H1 (cell line): ENCODE results near the gene PMS1.

Source experiments
- ATF2 ChIP-seq: IDR thresholded peaks from 2 replicates; pipeline ENCODE4 v1.6.1; 2012; ENCODE audit warnings: low read length, inconsistent platforms
- CHD2 ChIP-seq: IDR thresholded peaks from 2 replicates; pipeline ENCODE4 v1.6.1; 2012; ENCODE audit warnings: low read length, improper control_type of control experiment
- CREB1 ChIP-seq: IDR thresholded peaks from 2 replicates; pipeline ENCODE4 v1.6.1; 2012; ENCODE audit warnings: inconsistent platforms
- JUND ChIP-seq: IDR thresholded peaks from 2 replicates; pipeline ENCODE4 v1.6.1; 2011; ENCODE audit warnings: mild to moderate bottlenecking, improper control_type of control experiment, low read length
- MAFK ChIP-seq: IDR thresholded peaks from 2 replicates; pipeline ENCODE4 v1.6.1; 2012; ENCODE audit warnings: low read depth, mild to moderate bottlenecking, improper control_type of control experiment, low read length
- PHF8 ChIP-seq: fragments of 200-600 bp; sonication (generic); conservative IDR thresholded peaks from 2 replicates; pipeline ENCODE4 v1.7.1; 2012; ENCODE audit warnings: low read depth, mild to moderate bottlenecking, inconsistent platforms, low read length, moderate library complexity
- POLR2AphosphoS5 ChIP-seq: IDR thresholded peaks from 2 replicates; pipeline ENCODE4 v1.6.1; 2011; ENCODE audit warnings: low read depth, low read length
- SIRT6 ChIP-seq: IDR thresholded peaks from one replicate; pipeline ENCODE4 v1.7.1; 2012; ENCODE audit warnings: low read length, inconsistent platforms
- TF ChIP-seq, protein P1 (sequence below), 3 experiments: IDR thresholded peaks; 1 replicate in 2 of 3; 2 replicates in 1 of 3; pipeline versions ENCODE4 v1.5.1 to v1.6.1; 2011; ENCODE audit warnings: low read length in 3 of 3, mild to moderate bottlenecking in 3 of 3, inconsistent platforms in 2 of 3, low read depth in 1 of 3, moderate library complexity in 1 of 3; ENCODE audit not compliant: insufficient read depth in 1 of 3; ENCODE audit errors: control extremely low read depth in 1 of 3
- TF ChIP-seq, protein P2 (sequence below): IDR thresholded peaks from 2 replicates; pipeline ENCODE4 v1.6.1; 2012; ENCODE audit warnings: inconsistent platforms

GRCh38 chr2:189848276-189848675 lies 64.0 kb downstream of the PMS1 start:
- TF ChIP-seq, protein P1, sequence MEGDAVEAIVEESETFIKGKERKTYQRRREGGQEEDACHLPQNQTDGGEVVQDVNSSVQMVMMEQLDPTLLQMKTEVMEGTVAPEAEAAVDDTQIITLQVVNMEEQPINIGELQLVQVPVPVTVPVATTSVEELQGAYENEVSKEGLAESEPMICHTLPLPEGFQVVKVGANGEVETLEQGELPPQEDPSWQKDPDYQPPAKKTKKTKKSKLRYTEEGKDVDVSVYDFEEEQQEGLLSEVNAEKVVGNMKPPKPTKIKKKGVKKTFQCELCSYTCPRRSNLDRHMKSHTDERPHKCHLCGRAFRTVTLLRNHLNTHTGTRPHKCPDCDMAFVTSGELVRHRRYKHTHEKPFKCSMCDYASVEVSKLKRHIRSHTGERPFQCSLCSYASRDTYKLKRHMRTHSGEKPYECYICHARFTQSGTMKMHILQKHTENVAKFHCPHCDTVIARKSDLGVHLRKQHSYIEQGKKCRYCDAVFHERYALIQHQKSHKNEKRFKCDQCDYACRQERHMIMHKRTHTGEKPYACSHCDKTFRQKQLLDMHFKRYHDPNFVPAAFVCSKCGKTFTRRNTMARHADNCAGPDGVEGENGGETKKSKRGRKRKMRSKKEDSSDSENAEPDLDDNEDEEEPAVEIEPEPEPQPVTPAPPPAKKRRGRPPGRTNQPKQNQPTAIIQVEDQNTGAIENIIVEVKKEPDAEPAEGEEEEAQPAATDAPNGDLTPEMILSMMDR (IDR thresholded peaks at IDR 0.05; ENCODE audit: control extremely low read depth in 1 of 3, insufficient read depth in 1 of 3, low read depth in 1 of 3, low read length in 3 of 3) = no peak
- no peak for TF ChIP-seq POLR2AphosphoS5
- TF ChIP-seq MAFK = no peak
- TF ChIP-seq PHF8 = no peak
- no peak for TF ChIP-seq JUND
- no peak for TF ChIP-seq SIRT6
- TF ChIP-seq CREB1 = no peak
- TF ChIP-seq ATF2 = no peak
- TF ChIP-seq, protein P2, sequence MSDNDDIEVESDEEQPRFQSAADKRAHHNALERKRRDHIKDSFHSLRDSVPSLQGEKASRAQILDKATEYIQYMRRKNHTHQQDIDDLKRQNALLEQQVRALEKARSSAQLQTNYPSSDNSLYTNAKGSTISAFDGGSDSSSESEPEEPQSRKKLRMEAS = no peak
- TF ChIP-seq CHD2 = no peak
